Measurements from ENCODE around the gene TTC9B. TPM values are rescaled to one million over a fixed set of nuclear protein-coding genes. Genes with fewer than 3 reads are reported as not detected.

TTC9B gene
- total and polyA plus RNA-seq, 8 donors: 0.35 to 0.37 TPM; not detected in 6

DNA sequence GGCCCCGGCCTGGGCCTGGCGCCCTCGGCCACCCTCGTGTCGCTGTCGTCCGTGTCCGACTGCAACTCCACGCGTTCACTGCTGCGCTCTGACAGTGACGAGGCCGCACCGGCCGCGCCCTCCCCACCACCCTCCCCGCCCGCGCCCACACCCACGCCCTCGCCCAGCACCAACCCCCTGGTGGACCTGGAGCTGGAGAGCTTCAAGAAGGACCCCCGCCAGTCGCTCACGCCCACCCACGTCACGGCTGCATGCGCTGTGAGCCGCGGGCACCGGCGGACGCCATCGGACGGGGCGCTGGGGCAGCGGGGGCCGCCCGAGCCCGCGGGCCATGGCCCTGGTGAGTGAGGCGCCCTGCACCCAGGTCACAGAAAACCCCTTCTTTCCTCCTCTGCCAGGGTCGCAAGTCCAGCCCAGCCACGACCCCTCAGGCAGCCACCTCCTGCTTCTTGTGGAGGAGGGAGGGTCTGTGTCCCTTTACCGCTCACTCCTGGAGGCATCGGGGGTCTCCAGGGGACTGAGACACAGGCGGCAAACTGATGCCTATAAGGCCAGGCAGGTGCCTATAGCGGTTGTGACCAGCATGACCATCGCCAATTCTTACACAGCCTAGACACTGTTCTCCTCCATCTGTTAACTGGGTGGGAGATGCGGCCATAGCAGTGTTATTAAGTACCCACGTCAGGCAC, 4.2 kb downstream of the TTC9B start:
- H3K4me3 ChIP-seq: no peak overlapping the region
- intact Hi-C loops (cut with DNase I; ENCODE audit: low total_unique reads): no loop called here
- peaks cover 18 to 40% (median 34%) of the 10 kb centered on the region in 3 donors for H3K27me3 ChIP-seq
- WGBS, 5 donors: 90 to 93% (median 91%) methylated on average over 33 to 50 of the region's 50 CpGs
- H3K9me3 ChIP-seq: no peaks in the 10 kb centered on the region
- no peak for DNase-seq
- no peak overlapping the region for H3K27ac ChIP-seq
- peaks cover 3 to 44% (median 42%) of the 10 kb centered on the region in 4 donors for H3K36me3 ChIP-seq
- peaks cover 0 to 22% (median 18%) of the 10 kb centered on the region in 4 donors for H3K4me1 ChIP-seq
- TF ChIP-seq EP300 (IDR thresholded peaks at IDR 0.05): no peak
- TF ChIP-seq POLR2A (IDR thresholded peaks at IDR 0.05): no peak
- no peak for TF ChIP-seq CTCF (IDR thresholded peaks at IDR 0.05)
- no peak for TF ChIP-seq POLR2AphosphoS5 (IDR thresholded peaks at IDR 0.05)

DNA sequence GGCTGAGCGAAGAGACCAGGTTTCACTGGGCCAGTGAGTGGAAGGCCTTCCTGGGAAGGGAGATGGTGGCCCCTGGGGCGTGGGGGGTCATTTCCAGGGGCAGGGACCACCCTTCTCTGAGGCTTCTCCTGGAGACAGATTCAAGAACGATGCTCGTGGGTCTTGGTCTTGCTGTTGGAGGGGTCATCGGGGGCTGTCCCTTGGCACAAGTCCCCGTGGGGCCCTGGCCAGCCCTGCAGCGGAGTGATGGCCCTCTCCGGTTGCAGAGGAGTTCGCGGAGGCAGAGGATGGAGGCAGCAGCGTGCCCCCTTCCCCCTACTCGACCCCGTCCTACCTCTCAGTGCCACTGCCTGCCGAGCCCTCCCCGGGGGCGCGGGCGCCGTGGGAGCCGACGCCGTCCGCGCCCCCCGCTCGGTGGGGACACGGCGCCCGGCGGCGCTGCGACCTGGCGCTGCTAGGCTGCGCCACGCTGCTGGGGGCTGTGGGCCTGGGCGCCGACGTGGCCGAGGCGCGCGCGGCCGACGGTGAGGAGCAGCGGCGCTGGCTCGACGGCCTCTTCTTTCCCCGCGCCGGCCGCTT, 4.8 kb downstream of the TTC9B start:
- WGBS, 5 donors: 66 to 95% (median 85%) methylated on average over 3 to 53 of the region's 53 CpGs
- intact Hi-C loops (cut with DNase I; ENCODE audit: low total_unique reads): no loop called here

DNA sequence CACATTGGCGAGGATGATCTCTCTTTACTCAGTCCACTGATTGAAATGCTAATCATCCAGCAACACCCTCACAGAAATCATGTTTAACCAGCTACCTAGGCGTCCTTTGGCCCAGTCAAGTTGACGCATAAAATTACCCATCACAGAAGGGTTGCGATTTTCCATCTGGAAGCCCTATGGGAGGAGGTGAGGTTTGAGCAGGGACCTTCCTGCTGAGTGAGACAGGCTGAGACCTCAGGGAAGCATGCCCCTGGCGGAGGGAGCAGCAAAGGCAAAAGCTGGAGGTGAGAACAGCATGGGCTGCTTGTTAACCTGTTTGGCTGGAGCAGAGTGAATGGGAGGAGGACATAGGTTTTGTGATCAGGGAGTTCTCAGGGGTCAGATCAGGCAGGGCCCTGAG, 7.3 kb downstream of the TTC9B start:
- intact Hi-C loops (cut with DNase I; ENCODE audit: low total_unique reads): no loop called here
- no peak for TF ChIP-seq POLR2A (IDR thresholded peaks at IDR 0.05)
- no peak for TF ChIP-seq EP300 (IDR thresholded peaks at IDR 0.05)
- no peak for TF ChIP-seq CTCF (IDR thresholded peaks at IDR 0.05)
- no peak for TF ChIP-seq POLR2AphosphoS5 (IDR thresholded peaks at IDR 0.05)

More for the DNA sequence above, 4.8 kb downstream of the TTC9B start:
- H3K27me3 ChIP-seq: peaks cover 12 to 33% (median 27%) of the 10 kb centered on the region in 3 donors
- H3K36me3 ChIP-seq: peaks cover 3 to 50% (median 47%) of the 10 kb centered on the region in 4 donors
- peaks cover 0 to 20% (median 16%) of the 10 kb centered on the region in 4 donors for H3K4me1 ChIP-seq
- no peaks in the 10 kb centered on the region for H3K9me3 ChIP-seq
- H3K4me3 ChIP-seq: no peak overlapping the region
- H3K27ac ChIP-seq: no peak overlapping the region
- no peak for DNase-seq
- TF ChIP-seq EP300 (IDR thresholded peaks at IDR 0.05) (no peak), CTCF (IDR thresholded peaks at IDR 0.05) (no peak), POLR2A (IDR thresholded peaks at IDR 0.05) (no peak), POLR2AphosphoS5 (IDR thresholded peaks at IDR 0.05) (no peak)

DNA sequence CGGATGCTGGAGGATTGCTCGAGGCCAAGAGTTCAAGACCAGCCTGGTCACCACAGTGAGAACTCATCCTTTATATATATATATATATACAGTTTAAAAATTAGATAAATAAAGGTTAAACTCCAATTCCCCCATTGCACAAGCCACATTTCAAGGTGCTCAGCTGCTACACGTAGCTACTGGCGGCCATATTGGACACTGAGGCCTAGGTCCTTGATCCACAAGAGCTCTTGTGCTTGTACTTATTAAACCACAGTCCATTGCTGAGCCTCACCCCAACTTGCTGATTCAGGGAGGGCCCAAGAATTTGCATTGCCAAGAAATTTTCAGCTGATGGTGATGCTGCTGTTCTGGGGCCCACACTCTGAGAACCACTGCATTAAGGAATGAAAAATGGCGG, 9.6 kb downstream of the TTC9B start:
- Histone ChIP-seq H3K27ac (no peak overlapping the region), H3K36me3 (peaks cover 8 to 84% (median 79%) of the 10 kb centered on the region in 4 donors), H3K27me3 (no peaks in the 10 kb centered on the region), H3K9me3 (no peaks in the 10 kb centered on the region), H3K4me3 (no peak overlapping the region), H3K4me1 (no peaks in the 10 kb centered on the region)
- 96 to 98% (median 96%) methylated on average over 5 of the region's 5 CpGs for whole genome bisulfite sequencing, 5 donors
- intact Hi-C loops (cut with DNase I; ENCODE audit: low total_unique reads): no loop called here
- no peak for DNase-seq
- TF ChIP-seq CTCF (IDR thresholded peaks at IDR 0.05) (no peak), EP300 (IDR thresholded peaks at IDR 0.05) (no peak), POLR2AphosphoS5 (IDR thresholded peaks at IDR 0.05) (no peak), POLR2A (IDR thresholded peaks at IDR 0.05) (no peak)

More for the DNA sequence above, 7.3 kb downstream of the TTC9B start:
- Histone ChIP-seq H3K9me3 (no peaks in the 10 kb centered on the region), H3K27ac (no peak overlapping the region), H3K36me3 (peaks cover 3 to 61% (median 58%) of the 10 kb centered on the region in 4 donors), H3K27me3 (peaks cover 0 to 9% (median 3%) of the 10 kb centered on the region in 3 donors), H3K4me1 (no peaks in the 10 kb centered on the region), H3K4me3 (no peak overlapping the region)
- no peak for DNase-seq
- WGBS, 5 donors: 84 to 97% (median 95%) methylated on average over 5 of the region's 5 CpGs

Data from stomach (tissue), 9 donors.